HG02973 (cell line): ENCODE results near the gene PCBP2.

Experiments
- ATAC-seq: cut with Tn5 transposase; IDR thresholded peaks from one replicate; pipeline ENCODE4 v1.9.1; 2021; ENCODE audit warnings: moderate library complexity; ENCODE audit not compliant: unreplicated experiment

PCBP2 gene

GRCh38 chr12:53492830-53493609, 41.1 kb downstream of the PCBP2 start:
- ATAC-seq: peak; percentile 93

DNA sequence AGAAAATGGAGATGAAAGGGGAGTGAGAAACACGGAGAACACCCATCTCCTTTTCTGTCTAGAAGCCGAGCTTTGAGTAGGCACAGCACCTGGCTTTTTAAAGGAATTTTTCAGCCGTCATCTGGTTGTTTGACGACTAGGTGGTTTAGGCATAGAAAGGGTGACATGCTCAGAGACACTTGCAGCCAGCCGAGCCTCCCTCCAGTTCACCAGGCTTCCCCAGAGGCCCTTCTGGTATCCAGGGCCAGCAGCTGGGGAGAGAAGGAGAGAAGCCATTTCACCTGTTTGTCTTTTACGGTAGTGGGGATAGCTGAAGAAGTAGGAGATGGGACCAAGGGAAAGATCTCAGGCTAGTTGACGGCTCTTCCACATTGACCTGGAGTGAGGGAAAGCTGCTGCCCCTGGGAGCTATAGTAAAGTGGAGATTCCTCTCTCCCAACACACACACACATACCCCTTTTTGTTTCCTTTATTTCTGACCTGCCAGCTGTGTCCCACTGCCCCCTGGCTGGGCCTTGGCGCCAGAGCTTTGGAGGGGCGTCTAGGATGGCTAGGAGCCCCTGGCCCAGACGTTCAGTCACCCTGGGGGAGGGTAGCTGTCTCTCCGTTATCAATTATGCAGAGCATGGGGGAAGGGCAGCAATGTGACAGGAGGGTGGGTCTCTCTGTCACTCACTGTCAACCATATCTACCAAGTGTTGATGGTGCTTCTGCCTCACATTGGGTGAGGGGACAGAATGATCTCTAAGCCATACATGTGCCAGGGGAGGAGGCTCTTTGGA, 41.9 kb downstream of the PCBP2 start:
- no peak for ATAC-seq

- ATAC-seq: no peak
These were observed 44.2 kb downstream of the PCBP2 start for GRCh38 chr12:53495903-53496751.

DNA sequence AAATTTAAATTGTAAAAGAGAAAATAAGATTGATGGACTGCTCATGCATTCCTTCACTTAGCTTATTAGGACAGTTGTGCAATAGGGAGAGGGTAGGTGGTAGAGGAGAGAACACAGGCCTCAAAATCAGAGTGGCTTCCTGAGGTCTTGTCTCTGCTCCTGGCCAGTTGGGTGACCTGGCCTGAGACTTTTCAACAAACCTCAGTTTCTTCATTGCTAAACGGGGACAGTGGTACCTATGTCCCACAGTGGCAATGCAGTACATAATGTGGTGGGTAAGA, 44.8 kb downstream of the PCBP2 start:
- no peak for ATAC-seq

- ATAC-seq: no peak
These were observed 45.6 kb downstream of the PCBP2 start for GRCh38 chr12:53497461-53497860.

GRCh38 chr12:53498235-53498630, 46.3 kb downstream of the PCBP2 start:
- no peak for ATAC-seq

- no peak for ATAC-seq
These were observed 47.6 kb downstream of the PCBP2 start, which contains the start of gene MAP3K12 for GRCh38 chr12:53499266-53500141. Gene MAP3K12, minus strand, starts transcription at chr12:53499458. Its CDS starts 12,067 bp downstream, at chr12:53487391.

DNA sequence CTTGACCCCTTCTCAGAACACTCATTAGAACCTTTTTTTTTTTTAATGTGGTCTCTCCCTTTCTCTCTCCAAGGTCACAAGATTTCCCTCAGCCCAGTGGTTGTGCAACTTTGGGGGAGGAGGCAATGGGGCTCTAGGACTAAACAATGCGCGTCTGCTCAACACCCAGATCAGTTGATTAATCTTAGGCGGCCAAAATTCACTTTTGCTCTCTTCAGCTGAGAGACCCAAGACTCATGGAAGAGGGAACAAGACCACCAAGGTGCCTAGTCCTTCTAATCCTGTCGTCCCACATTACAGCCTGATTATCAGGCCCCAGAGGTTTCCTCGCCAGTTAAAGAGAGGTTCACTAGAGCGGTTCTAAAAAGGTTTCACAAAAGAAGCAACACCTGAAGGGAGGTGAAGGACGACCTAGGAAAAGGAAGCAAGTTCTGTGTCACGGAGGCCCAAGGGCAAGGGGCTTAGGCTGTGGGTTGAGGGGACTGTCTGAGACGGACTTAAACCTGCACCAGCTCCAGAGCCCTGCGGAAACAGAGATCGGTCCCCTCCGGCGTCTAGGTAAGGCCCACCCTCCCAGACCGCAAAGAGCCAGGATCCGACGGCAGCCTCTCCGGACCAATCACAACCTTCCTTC, 48.4 kb downstream of the PCBP2 start:
- no peak for ATAC-seq

- ATAC-seq: peak; percentile 71
These were observed 49.1 kb downstream of the PCBP2 start, which contains the start of gene TARBP2 for GRCh38 chr12:53500776-53501614. Gene TARBP2, plus strand, starts transcription at chr12:53501283. Its CDS starts 126 bp downstream, at chr12:53501409.

- ATAC-seq: no peak
These were observed 49.8 kb downstream of the PCBP2 start for GRCh38 chr12:53501615-53502181.

DNA sequence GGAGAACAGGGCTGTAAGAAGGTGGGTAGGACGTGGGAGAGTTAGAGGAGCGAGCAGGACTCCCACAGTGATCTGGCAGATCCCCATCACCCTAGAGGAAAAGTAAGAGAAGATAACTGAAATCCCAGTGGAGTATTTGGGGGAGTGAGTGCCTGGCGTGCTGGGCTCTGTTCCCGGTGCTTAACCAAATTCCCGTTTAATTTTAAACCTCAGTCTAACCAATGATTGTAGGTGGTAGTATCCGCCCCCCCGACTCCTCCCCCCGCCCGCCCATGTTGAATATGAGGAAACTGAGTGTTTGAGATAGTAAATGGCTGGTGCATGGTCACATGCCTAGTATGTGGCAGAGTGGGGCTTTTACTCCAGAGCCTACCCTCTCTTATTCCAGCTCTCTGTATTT, 50.4 kb downstream of the PCBP2 start:
- no peak for ATAC-seq

- ATAC-seq: no peak
These were observed 51.3 kb downstream of the PCBP2 start for GRCh38 chr12:53502983-53503728.

- ATAC-seq: no peak
These were observed 52.4 kb downstream of the PCBP2 start for GRCh38 chr12:53504004-53504920.

DNA sequence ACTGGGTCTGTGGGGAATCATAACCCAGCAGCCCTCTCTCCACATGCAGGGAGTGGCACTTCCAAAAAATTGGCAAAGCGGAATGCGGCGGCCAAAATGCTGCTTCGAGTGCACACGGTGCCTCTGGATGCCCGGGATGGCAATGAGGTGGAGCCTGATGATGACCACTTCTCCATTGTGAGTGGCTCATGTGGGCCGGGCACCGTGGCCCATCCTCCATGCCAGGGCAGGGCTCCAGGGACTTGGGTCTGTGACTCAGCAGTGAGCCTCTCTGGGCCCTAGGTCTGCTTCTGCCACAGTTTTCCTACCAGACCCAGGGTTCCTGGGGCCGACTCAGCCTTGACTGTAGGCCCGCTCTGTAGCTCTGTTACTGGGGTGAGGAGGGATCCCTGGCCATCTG, 53.2 kb downstream of the PCBP2 start:
- ATAC-seq: no peak

DNA sequence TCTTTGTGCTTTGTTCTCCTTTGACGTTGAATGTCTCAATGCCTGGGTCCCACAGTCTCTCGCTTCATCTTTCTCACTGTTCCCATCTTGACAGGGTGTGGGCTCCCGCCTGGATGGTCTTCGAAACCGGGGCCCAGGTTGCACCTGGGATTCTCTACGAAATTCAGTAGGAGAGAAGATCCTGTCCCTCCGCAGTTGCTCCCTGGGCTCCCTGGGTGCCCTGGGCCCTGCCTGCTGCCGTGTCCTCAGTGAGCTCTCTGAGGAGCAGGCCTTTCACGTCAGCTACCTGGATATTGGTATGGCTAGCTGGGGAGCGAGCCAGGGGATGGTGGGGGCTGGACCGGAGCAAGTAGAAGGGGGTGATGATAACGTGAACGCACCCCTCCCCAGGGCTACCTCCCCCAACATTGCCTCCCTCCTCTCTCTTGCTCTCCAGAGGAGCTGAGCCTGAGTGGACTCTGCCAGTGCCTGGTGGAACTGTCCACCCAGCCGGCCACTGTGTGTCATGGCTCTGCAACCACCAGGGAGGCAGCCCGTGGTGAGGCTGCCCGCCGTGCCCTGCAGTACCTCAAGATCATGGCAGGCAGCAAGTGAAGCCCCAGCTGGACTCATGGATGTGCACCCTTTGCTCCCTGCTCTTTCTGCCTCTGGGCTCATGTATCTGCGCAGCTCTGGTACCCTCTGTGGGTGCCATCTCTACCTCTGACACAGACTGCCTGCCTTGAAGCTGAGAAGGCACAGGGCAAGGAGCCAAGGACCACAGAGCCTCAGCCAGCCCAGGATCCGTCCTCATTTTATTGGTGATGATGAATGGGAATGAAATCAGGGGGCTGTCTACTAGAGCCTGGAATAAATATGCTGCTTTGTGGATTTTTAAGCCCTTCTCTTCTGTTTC, 53.9 kb downstream of the PCBP2 start:
- no peak for ATAC-seq

- ATAC-seq: no peak
These were observed 54.5 kb downstream of the PCBP2 start for GRCh38 chr12:53506450-53506785.
